Activated CD8-positive, alpha-beta memory T cell treated with anti-CD3 and anti-CD28 coated beads, Interleukin-2, amount 50 U/mL, for 24 hours (primary cell): ENCODE measurements around the gene DTD1.

ENCODE experiments used
- DNase-seq: peaks from one replicate; pipeline ENCODE4 v3.0.0-alpha.2; 2020; ENCODE audit errors: extremely low read depth

Gene DTD1

GRCh38 chr20:18705910-18706309 is 118.1 kb downstream of the DTD1 start:
- DNase-seq: no peak

GRCh38 chr20:18712131-18712530 is 124.3 kb downstream of the DTD1 start:
- DNase-seq: no peak

DNA sequence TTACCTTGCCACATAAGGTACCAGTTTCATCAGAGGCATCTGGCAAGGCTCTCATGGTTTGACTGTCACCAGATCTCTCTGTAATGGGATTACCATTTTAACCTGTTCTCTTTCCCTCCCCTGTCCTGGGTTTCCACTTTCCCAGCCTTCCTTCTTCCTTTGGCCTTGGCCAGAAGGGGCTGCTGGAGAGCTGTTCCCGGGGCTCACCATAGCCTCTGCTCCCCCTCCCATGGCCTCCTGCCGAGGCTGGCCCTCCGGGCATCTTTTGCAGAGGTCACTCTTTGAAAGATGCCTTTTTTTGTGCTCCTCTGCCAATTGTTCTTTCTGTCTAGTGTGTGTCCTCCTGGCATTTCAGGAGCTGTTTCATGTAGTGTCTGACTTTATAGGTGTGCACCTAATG is 125.0 kb downstream of the DTD1 start:
- no peak for DNase-seq

DNA sequence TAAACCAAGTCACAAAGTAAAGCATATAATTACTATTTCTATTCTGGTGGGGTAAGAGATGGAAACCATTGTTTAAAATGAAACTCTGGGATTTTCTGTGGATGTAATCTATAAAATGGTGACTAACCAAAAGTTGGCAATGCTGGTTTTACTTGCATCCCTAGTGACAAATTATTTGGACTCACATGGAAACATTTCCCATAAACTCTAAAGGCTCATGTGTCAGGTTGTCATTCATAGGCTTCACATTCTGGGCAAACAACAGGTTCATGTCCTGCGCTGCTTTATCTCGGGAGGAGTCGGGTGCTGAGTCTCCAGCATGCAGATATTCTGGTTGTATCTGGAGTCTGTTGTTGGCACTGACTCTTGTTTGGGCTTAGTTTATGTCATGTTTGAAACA is 127.7 kb downstream of the DTD1 start:
- DNase-seq: no peak

- no peak for DNase-seq
Measured at GRCh38 chr20:18717062-18717461, 129.2 kb downstream of the DTD1 start.

- no peak for DNase-seq
Measured at GRCh38 chr20:18718129-18718528, 130.3 kb downstream of the DTD1 start.

DNA sequence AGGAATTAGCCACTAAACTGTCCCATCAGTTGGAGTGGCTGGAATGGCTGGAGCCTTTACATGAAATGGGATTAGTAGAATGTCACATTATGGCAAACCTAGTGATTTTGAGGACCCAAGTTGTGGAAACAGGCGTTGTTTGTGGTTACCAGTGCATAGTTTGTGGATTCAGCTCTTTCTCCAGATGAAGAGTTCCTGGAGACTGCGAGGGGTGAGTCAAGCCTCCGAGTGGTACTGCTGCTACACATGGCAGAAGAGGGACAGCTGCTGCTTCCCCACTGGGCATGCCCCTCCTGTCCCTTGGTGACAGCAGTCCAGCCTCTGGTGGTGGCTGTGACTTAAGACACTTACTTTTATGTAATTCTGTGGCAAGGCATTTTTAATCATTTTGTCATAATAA is 131.6 kb downstream of the DTD1 start:
- DNase-seq: no peak

- DNase-seq: no peak
Measured at GRCh38 chr20:18721551-18722115, 133.8 kb downstream of the DTD1 start.

GRCh38 chr20:18722371-18722770 is 134.5 kb downstream of the DTD1 start:
- no peak for DNase-seq

DNA sequence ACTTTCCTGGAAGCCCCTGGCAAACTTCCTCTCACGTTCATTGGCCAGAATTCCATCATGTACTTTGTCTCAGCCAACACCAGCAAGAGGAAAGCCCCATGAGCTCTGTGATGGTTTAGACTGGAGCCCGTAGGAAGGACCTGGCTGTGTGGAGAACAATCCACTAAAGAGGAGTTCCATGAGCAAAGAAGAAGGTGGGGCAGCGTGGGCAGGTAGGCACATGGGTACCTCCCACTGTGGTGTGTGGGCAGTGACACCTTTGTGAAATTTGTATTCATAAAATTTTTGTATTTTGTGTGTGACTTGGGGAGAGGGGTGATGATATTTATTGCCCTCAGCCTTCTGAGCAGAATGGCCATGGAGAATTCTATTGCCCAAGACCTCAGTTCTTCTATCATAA is 136.2 kb downstream of the DTD1 start:
- DNase-seq: no peak

DNA sequence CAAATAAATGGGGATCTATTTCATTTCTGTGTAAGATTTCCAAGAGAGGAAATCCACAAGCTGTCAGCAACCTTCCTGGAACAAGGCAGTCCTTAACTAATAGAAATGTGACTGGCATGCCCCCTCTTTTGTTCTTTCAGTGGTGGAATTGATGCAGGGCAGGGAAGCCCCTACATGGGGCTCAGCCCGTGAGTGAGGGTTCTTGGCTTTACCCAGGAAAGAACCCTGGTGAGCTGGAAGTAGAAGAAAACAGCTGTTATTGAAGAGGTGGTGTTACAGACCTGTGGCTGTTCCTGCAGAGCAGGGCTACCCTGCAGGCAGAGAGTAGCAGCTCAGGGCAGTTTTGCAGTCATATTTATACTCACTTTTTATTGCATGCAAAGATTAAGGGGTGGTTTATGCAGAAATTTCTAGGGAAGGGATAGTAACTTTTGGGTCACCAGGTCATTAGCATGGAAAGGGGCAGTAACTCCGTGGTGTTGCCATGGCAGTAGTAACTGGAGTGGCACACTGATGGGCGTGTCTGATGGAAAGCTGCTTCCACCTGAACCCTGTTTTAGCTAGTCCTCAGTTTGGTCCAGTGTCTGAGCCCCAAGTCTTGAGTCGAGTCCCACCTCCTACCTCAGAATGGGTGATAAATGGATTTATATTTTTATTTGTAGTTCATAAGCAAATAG is 137.1 kb downstream of the DTD1 start:
- DNase-seq: no peak

DNA sequence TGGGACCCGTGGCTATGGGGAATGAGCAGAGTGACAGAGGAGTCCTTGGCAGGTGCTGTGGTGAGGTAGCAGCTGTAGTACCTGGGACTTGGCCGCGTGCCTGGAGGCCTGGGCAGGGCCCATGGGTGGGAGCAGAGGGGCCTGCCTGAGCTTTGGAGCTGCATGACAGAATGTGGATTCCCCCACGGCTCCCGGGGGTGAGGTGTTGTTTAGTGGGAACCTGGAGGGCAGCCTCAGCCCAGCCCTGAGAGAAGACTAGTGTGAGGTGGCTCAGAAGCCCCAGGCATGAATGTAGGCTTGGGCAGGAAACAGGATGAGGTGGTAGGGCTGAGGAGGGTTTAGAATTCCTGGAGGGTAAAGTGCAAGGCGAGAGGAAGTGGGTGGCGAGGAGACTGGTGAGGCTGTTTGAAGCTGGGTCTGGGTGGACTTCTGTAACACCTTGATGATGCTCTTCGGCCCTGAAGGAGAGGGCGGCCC is 139.2 kb downstream of the DTD1 start:
- DNase-seq: no peak

DNA sequence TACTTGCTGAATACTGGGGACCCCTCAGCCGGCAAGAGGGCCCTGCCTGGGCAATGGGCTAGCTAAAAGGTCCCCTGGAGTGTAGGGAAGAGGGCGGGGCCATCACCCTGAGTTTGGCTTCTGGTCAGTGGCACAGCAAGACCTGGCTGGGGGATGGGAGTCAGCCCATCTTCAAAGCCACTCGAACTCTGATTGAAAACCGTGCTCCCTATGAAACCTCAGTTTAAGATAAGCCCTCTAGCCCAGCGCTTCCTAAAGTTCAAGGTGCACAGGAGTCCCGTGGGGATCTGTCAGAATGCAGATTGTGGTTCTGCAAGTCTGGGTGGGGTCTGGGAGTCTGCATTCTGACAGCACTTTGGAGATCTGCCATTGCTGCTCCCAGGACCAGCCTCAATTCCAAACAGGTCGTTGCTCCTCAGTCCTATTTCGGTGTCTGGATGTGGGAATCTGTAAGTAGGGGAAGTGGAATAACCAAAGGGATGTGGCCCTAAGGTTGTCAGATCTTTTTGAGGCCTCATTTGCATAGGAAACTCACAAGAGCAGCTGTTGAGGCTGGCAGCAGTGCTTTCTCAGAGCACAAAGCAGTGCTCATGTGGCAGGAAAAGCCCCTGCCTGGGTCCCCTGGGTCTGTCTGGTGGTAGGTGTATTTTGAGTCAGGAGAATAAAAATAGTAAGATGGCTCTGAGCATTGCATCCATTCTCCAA is 140.5 kb downstream of the DTD1 start:
- no peak for DNase-seq

GRCh38 chr20:18728870-18729224 is 141.0 kb downstream of the DTD1 start:
- DNase-seq: no peak

DNA sequence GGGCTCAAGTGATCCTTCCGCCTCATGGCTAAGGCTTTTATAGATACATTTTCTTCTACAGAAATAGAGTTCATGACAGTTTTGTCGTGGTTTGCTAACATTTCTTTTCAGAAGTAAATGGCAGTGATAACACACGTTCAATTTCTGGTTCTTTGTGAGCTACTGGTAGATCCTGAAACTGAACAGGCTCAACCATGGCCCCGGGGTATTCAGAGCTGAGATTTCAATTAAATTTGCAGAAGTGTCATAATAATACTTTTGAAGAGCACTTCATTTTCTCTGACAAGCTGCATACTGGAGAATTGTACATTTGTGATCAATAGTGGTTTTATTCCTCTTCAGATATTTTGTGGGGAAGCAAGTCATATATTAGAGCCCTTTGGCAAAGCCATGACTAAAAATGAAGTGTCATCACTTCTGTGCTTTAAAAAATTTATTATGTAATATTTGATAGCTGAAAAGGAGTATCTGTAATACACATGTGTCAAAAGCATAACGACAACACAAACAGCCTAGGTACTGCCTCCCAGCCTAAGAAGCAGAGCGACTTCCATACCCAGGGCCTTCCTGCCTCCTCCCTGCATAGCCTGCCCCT is 141.5 kb downstream of the DTD1 start:
- no peak for DNase-seq

DNA sequence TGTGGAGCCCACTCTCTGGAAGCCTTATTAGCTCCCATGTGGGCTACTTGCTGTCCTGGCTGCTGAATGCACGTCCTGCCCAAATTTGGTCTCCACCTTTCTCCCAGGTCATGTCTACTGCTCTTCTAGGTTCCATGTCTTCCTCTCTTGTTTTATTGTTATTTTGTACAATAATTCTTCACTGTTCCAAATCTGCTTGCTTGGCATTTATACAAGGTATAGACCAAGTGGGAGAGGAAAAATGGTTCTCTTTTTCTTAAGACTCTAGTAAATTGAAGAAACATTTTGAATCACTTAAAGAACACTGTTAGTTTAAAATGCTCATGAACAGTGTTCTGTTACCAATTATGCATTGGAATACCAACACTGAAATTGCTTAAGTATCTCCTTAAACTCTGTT is 144.1 kb downstream of the DTD1 start:
- DNase-seq: no peak

DNA sequence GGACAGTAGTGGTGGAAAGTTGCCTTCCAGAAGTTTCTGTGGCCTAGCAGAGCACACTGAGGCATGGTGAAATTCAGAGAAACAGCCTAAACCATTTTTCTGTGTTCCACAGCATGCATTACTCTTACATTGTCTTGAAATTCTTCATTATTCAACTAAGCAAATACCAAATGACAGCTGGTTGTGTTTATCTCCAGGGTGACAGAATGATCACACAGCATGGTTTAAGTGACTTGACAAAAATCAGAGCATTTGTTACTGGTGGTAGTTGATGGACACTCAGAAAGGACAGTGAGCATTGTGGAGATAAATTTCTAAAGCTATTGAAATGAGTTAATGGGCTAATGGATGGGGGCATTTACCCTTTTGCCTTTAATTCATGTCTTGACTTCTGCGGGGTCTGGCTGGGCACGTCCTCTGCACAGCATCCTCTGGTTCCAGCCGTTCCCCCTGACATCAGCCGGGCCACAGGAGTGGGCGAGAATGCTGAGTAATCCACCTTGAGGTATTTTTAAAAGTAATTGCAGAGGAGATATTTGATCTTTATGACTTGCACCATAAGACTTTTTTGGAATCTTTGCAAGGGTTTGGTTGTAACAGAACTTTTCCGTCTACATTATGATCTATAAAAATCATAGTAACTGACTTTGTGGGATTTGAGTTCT is 146.8 kb downstream of the DTD1 start:
- no peak for DNase-seq

GRCh38 chr20:18737140-18737539 is 149.3 kb downstream of the DTD1 start:
- no peak for DNase-seq

DNA sequence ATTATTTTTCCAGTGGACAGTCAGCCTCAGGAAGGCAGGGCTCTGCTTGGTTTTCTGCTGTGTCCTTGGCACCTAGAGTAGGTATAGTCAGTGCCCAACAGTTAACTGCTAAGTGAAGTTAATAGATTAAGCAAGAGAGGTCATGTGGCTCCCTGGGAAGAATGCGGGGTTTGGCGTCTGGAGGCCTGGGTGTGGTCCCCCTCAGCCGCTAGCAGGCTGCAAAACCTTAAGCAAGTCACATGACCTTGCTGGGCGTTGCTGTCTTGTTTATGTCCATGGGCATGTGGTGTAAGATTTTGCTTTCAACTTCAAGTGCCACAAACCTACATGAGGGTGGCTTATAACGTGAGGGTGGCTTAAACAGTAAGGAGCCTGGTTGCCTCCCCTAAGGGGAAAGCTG is 150.2 kb downstream of the DTD1 start:
- no peak for DNase-seq

- DNase-seq: no peak
Measured at GRCh38 chr20:18738888-18739287, 151.0 kb downstream of the DTD1 start.

DNA sequence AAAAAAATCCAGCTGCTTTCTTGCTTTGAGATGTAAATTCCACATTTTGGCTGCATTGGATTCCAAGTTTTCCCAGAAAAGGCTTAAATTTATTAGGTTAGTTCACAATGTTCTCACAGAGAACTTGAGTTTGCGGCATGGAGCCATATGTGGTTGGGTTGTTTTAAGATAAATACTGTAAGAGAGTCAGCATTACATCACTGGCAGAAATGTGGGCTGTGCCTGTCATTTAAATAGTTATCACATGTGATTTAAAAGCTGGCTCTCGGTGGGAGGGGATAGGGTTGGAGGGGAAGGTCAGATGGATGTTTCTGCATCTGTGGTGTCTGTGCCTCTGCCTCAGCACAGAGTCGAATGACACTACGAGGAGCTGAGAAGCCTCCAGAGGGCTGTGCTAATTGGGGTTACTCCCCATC is 151.9 kb downstream of the DTD1 start:
- DNase-seq: no peak

GRCh38 chr20:18740726-18741125 is 152.9 kb downstream of the DTD1 start:
- no peak for DNase-seq
